ENCODE measurements around the gene TBC1D30. TPM values are rescaled to one million over a fixed set of nuclear protein-coding genes. Genes with fewer than 3 reads are reported as not detected.

Gene TBC1D30
- total and polyA plus RNA-seq, 7 donors = 0.36 to 4.3 (median 2.3) TPM

GRCh38 chr12:64907097-64907496 is 82.7 kb downstream of the TBC1D30 start:
- H3K27ac ChIP-seq = no peak overlapping the region
- no peak overlapping the region for H3K4me3 ChIP-seq
- intact Hi-C loops (cut with DNase I) = no loop called here
- 94% methylated on average over 3 of the region's 3 CpGs for WGBS, 2 donors
- no peaks in the 10 kb centered on the region for H3K27me3 ChIP-seq
- H3K4me1 ChIP-seq = peaks cover 0 to 18% (median under 1%) of the 10 kb centered on the region in 4 donors
- H3K9me3 ChIP-seq = no peaks in the 10 kb centered on the region
- TF ChIP-seq CTCF (IDR thresholded peaks at IDR 0.05) = no peak
- TF ChIP-seq EP300 (IDR thresholded peaks at IDR 0.05) = no peak
- TF ChIP-seq POLR2A (IDR thresholded peaks at IDR 0.05) = no peak
- no peak for TF ChIP-seq POLR2AphosphoS5 (IDR thresholded peaks at IDR 0.05)
- no peak for DNase-seq
- H3K36me3 ChIP-seq = no peaks in the 10 kb centered on the region

- intact Hi-C loops (cut with DNase I) = no loop called here
- H3K9me3 ChIP-seq = no peaks in the 10 kb centered on the region
- 96% methylated on average over 6 of the region's 6 CpGs for WGBS, 2 donors
- H3K4me3 ChIP-seq = no peak overlapping the region
- H3K36me3 ChIP-seq = no peaks in the 10 kb centered on the region
- TF ChIP-seq POLR2AphosphoS5 (IDR thresholded peaks at IDR 0.05) = no peak
- TF ChIP-seq CTCF (IDR thresholded peaks at IDR 0.05) = no peak
- TF ChIP-seq EP300 (IDR thresholded peaks at IDR 0.05) = no peak
- TF ChIP-seq POLR2A (IDR thresholded peaks at IDR 0.05) = no peak
- no peak for DNase-seq
- no peaks in the 10 kb centered on the region for H3K27me3 ChIP-seq
- no peak overlapping the region for H3K27ac ChIP-seq
- H3K4me1 ChIP-seq = peaks cover 0 to 18% (median 5%) of the 10 kb centered on the region in 4 donors
These were observed 84.7 kb downstream of the TBC1D30 start for GRCh38 chr12:64909124-64909523.

- intact Hi-C loops (cut with DNase I) = no loop called here
- H3K27ac ChIP-seq = no peak overlapping the region
- 70 to 71% methylated on average over 3 of the region's 3 CpGs for WGBS, 2 donors
- no peak overlapping the region for H3K4me3 ChIP-seq
- TF ChIP-seq CTCF (IDR thresholded peaks at IDR 0.05) = no peak
- TF ChIP-seq EP300 (IDR thresholded peaks at IDR 0.05) = no peak
- no peak for TF ChIP-seq POLR2A (IDR thresholded peaks at IDR 0.05)
- TF ChIP-seq POLR2AphosphoS5 (IDR thresholded peaks at IDR 0.05) = no peak
- H3K4me1 ChIP-seq = peaks cover 0 to 18% (median 5%) of the 10 kb centered on the region in 4 donors
- no peaks in the 10 kb centered on the region for H3K27me3 ChIP-seq
- DNase-seq = no peak
- no peaks in the 10 kb centered on the region for H3K9me3 ChIP-seq
- H3K36me3 ChIP-seq = no peaks in the 10 kb centered on the region
These were observed 86.6 kb downstream of the TBC1D30 start for GRCh38 chr12:64911081-64911480.

GRCh38 chr12:64911912-64912311 is 87.5 kb downstream of the TBC1D30 start:
- Histone ChIP-seq H3K36me3 (no peaks in the 10 kb centered on the region), H3K27me3 (no peaks in the 10 kb centered on the region), H3K4me3 (no peak overlapping the region), H3K4me1 (peaks cover 0 to 18% (median 5%) of the 10 kb centered on the region in 4 donors), H3K27ac (no peak overlapping the region), H3K9me3 (no peaks in the 10 kb centered on the region)
- TF ChIP-seq POLR2A (IDR thresholded peaks at IDR 0.05) = no peak
- no peak for TF ChIP-seq EP300 (IDR thresholded peaks at IDR 0.05)
- TF ChIP-seq POLR2AphosphoS5 (IDR thresholded peaks at IDR 0.05) = no peak
- no peak for TF ChIP-seq CTCF (IDR thresholded peaks at IDR 0.05)
- WGBS, 2 donors = 82 to 88% methylated on average over 4 of the region's 4 CpGs
- DNase-seq = no peak
- intact Hi-C loops (cut with DNase I) = no loop called here
